Measurements from ENCODE around the gene LAMA3. TPM values are rescaled to one million over a fixed set of nuclear protein-coding genes. Genes with fewer than 3 reads are reported as not detected.
A peak's percentile ranks its signal among the peaks of the same experiment; 100 is the strongest.

Gene LAMA3
- total and polyA plus RNA-seq, 4 donors: 0.26 to 3.9 (median 0.37) TPM

GRCh38 chr18:23943903-23944624, 254.8 kb downstream of the LAMA3 start:
- no peak for DNase-seq (ENCODE audit: low spot score)
- H3K27ac ChIP-seq (ENCODE audit: low read depth in 1 of 2, low read length in 2 of 2): no peak overlapping the region
- TF ChIP-seq RXRA (IDR thresholded peaks at IDR 0.05) (peak in 1 of 2 donors; percentile 9), NR2F2 (IDR thresholded peaks at IDR 0.05) (no peak)
- H3K4me1 ChIP-seq (ENCODE audit: control insufficient read depth in 4 of 4, insufficient read depth in 4 of 4, low read length in 3 of 4): no peaks in the 10 kb centered on the region
- H3K4me3 ChIP-seq (ENCODE audit: low read depth in 1 of 3, low read length in 3 of 3): no peak overlapping the region
- H3K9ac ChIP-seq (ENCODE audit: low read depth in 1 of 2, low read length in 2 of 2): no peak overlapping the region
- H3K9me3 ChIP-seq (ENCODE audit: control insufficient read depth in 4 of 4, low read length in 3 of 4): no peaks in the 10 kb centered on the region
- 95% methylated on average over 7 of the region's 7 CpGs for WGBS
- H3K36me3 ChIP-seq (ENCODE audit: control insufficient read depth in 4 of 4, insufficient read depth in 3 of 4, low read depth in 1 of 4, low read length in 3 of 4): no peaks in the 10 kb centered on the region
- no peaks in the 10 kb centered on the region for H3K27me3 ChIP-seq (ENCODE audit: control insufficient read depth in 4 of 4, insufficient read depth in 4 of 4, low read length in 3 of 4)

DNA sequence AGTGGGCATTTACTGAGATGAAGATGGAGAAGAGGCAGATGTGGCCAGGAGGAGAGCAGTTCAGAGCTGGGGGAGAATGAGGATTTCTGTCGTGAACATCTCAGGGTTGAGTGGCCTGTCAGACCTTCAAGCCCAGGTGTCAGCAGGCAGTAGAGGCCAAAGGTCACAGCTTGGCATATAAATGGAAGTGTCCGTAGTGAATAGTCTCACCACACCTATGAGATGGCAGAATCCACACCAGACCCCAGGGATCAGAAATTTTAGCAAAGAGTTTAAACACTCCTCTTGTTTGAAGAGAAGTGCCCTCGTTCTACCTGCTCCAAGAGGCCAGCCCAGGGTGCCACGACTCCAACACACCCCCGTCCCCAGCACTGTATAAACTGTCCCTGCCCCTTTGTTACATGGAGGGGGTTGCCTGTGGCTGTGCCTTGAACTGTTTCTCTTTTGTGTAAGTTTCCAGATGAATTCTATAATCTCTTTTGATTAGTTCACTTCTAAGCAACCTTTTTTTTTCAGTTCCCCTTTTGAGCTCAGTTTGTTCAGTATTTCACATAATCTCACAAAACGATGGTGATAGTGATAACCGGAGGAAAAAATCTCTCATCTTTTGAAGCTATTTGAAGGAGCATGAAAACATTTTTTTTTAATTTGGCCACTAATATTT, 256.3 kb downstream of the LAMA3 start:
- Histone ChIP-seq H3K36me3 (ENCODE audit: control insufficient read depth in 4 of 4, insufficient read depth in 3 of 4, low read depth in 1 of 4, low read length in 3 of 4) (no peaks in the 10 kb centered on the region), H3K27ac (ENCODE audit: low read depth in 1 of 2, low read length in 2 of 2) (no peak overlapping the region), H3K27me3 (ENCODE audit: control insufficient read depth in 4 of 4, insufficient read depth in 4 of 4, low read length in 3 of 4) (no peaks in the 10 kb centered on the region), H3K4me3 (ENCODE audit: low read depth in 1 of 3, low read length in 3 of 3) (no peak overlapping the region), H3K4me1 (ENCODE audit: control insufficient read depth in 4 of 4, insufficient read depth in 4 of 4, low read length in 3 of 4) (no peaks in the 10 kb centered on the region), H3K9me3 (ENCODE audit: control insufficient read depth in 4 of 4, low read length in 3 of 4) (no peaks in the 10 kb centered on the region), H3K9ac (ENCODE audit: low read depth in 1 of 2, low read length in 2 of 2) (no peak overlapping the region)
- 87% methylated on average over 7 of the region's 7 CpGs for WGBS
- no peak for TF ChIP-seq HNF4G (IDR thresholded peaks at IDR 0.05)
- no peak for TF ChIP-seq EGR1 (IDR thresholded peaks at IDR 0.05; ENCODE audit: low read depth in 2 of 2)
- TF ChIP-seq JUND (IDR thresholded peaks at IDR 0.05): no peak
- TF ChIP-seq ZBTB33 (IDR thresholded peaks at IDR 0.05): no peak
- no peak for TF ChIP-seq CTCF (IDR thresholded peaks at IDR 0.05; ENCODE audit: low read depth, low read length, missing input control)
- TF ChIP-seq TAF1 (conservative IDR thresholded peaks at IDR 0.05): no peak
- TF ChIP-seq NR2F2 (IDR thresholded peaks at IDR 0.05): no peak
- no peak for TF ChIP-seq FOXA1 (IDR thresholded peaks at IDR 0.05)
- TF ChIP-seq YY1 (IDR thresholded peaks at IDR 0.05): no peak
- TF ChIP-seq FOXA2 (IDR thresholded peaks at IDR 0.05): no peak
- no peak for TF ChIP-seq HNF4A (conservative IDR thresholded peaks at IDR 0.05)
- no peak for TF ChIP-seq SP1 (IDR thresholded peaks at IDR 0.05)
- no peak for TF ChIP-seq RXRA (IDR thresholded peaks at IDR 0.05)
- no peak for TF ChIP-seq RAD21 (IDR thresholded peaks at IDR 0.05)
- TF ChIP-seq, protein P1, sequence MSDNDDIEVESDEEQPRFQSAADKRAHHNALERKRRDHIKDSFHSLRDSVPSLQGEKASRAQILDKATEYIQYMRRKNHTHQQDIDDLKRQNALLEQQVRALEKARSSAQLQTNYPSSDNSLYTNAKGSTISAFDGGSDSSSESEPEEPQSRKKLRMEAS (IDR thresholded peaks at IDR 0.05): no peak
- TF ChIP-seq ATF3 (IDR thresholded peaks at IDR 0.05): no peak
- TF ChIP-seq REST (IDR thresholded peaks at IDR 0.05): no peak
- DNase-seq (ENCODE audit: low spot score): no peak
